Measurements from ENCODE around the gene TEX19. TPM values are rescaled to one million over a fixed set of nuclear protein-coding genes. Genes with fewer than 3 reads are reported as not detected.

Gene TEX19
- total RNA-seq, 1 donor, result not detected

- no peak overlapping the region for H3K4me3 ChIP-seq (ENCODE audit: low read depth, low read length)
- DNase-seq (ENCODE audit: low read depth), result no peak
- no peak for TF ChIP-seq CTCF (IDR thresholded peaks at IDR 0.05; ENCODE audit: insufficient read depth, low read depth, low read length)
Observed at GRCh38 chr17:82322526-82323453, 36.3 kb upstream of the TEX19 start.

GRCh38 chr17:82323514-82324234 is 35.4 kb upstream of the TEX19 start:
- DNase-seq (ENCODE audit: low read depth), result no peak
- H3K4me3 ChIP-seq (ENCODE audit: low read depth, low read length), result no peak overlapping the region
- no peak for TF ChIP-seq CTCF (IDR thresholded peaks at IDR 0.05; ENCODE audit: insufficient read depth, low read depth, low read length)

- no peak overlapping the region for H3K4me3 ChIP-seq (ENCODE audit: low read depth, low read length)
- TF ChIP-seq CTCF (IDR thresholded peaks at IDR 0.05; ENCODE audit: insufficient read depth, low read depth, low read length), result no peak
- DNase-seq (ENCODE audit: low read depth), result no peak
Observed at GRCh38 chr17:82324566-82325285, 34.3 kb upstream of the TEX19 start.

- H3K4me3 ChIP-seq (ENCODE audit: low read depth, low read length), result no peak overlapping the region
- no peak for DNase-seq (ENCODE audit: low read depth)
- TF ChIP-seq CTCF (IDR thresholded peaks at IDR 0.05; ENCODE audit: insufficient read depth, low read depth, low read length), result no peak
Observed at GRCh38 chr17:82325286-82326180, 33.5 kb upstream of the TEX19 start.

- no peak overlapping the region for H3K4me3 ChIP-seq (ENCODE audit: low read depth, low read length)
- no peak for DNase-seq (ENCODE audit: low read depth)
- no peak for TF ChIP-seq CTCF (IDR thresholded peaks at IDR 0.05; ENCODE audit: insufficient read depth, low read depth, low read length)
Observed at GRCh38 chr17:82327289-82327688, 31.8 kb upstream of the TEX19 start.

GRCh38 chr17:82327757-82328140 is 31.3 kb upstream of the TEX19 start:
- H3K4me3 ChIP-seq (ENCODE audit: low read depth, low read length), result no peak overlapping the region
- no peak for TF ChIP-seq CTCF (IDR thresholded peaks at IDR 0.05; ENCODE audit: insufficient read depth, low read depth, low read length)
- no peak for DNase-seq (ENCODE audit: low read depth)
